Peyer's patch (tissue), 4 donors: ENCODE measurements around the gene COMTD1.
"Not testable (repeated sequence)": the region's sequence is repeated elsewhere in the genome, so short reads cannot be mapped to it uniquely, and the experiment has no call there.

ENCODE experiments used
- POLR2A ChIP-seq, 2 donors: fragments of 450-650 bp; IDR thresholded peaks; one replicate each; pipeline ENCODE4 v1.5.1; 2017; ENCODE audit warnings: antibody characterized with exemption in 2 of 2, mild to moderate bottlenecking in 2 of 2, moderate library complexity in 2 of 2
- TF ChIP-seq, protein P1 (sequence below), 6 experiments: fragments of 450-650 bp in 4 of 6; fragments of 200-600 bp in 2 of 6; sonication (generic) in 1 of 6; IDR thresholded peaks; one replicate each; pipeline ENCODE4 v1.5.1; 2017 to 2019; ENCODE audit warnings: antibody characterized with exemption in 6 of 6, mild to moderate bottlenecking in 3 of 6, moderate library complexity in 1 of 6

DNA sequence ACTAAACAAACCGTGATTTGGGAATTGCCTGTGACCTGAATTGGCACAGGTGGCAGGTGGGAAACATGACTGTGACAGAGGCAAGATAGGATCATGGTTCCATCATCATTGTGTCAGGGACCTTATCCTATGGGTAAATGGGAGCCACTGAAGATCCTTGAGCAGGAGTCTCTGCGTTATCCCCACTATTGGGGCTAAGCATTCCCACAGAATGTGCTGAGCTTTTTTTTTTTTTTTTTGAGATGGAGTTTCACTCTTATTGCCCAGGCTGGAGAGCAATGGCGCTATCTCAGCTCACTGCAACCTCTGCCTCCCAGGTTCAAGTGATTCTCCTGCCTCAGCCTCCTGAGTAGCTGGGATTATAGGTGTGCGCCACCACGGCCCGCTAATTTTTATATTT is 35.8 kb downstream of the COMTD1 start:
- not testable (repeated sequence) for TF ChIP-seq POLR2A (IDR thresholded peaks at IDR 0.05)
- TF ChIP-seq, protein P1, sequence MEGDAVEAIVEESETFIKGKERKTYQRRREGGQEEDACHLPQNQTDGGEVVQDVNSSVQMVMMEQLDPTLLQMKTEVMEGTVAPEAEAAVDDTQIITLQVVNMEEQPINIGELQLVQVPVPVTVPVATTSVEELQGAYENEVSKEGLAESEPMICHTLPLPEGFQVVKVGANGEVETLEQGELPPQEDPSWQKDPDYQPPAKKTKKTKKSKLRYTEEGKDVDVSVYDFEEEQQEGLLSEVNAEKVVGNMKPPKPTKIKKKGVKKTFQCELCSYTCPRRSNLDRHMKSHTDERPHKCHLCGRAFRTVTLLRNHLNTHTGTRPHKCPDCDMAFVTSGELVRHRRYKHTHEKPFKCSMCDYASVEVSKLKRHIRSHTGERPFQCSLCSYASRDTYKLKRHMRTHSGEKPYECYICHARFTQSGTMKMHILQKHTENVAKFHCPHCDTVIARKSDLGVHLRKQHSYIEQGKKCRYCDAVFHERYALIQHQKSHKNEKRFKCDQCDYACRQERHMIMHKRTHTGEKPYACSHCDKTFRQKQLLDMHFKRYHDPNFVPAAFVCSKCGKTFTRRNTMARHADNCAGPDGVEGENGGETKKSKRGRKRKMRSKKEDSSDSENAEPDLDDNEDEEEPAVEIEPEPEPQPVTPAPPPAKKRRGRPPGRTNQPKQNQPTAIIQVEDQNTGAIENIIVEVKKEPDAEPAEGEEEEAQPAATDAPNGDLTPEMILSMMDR (IDR thresholded peaks at IDR 0.05), result not testable (repeated sequence)
